Measurements from ENCODE around the gene NBAS. TPM values are rescaled to one million over a fixed set of nuclear protein-coding genes. Genes with fewer than 3 reads are reported as not detected.
A peak's percentile ranks its signal among the peaks of the same experiment; 100 is the strongest.

NBAS gene
- total and polyA plus RNA-seq, 9 of the 15 experiments (the other 6 are each of a cell fraction or from before 2014, with no cell fraction given): 15.3 to 94.4 (median 69.9) TPM

- Histone ChIP-seq H3K4me1 (replicated peaks in 1 of 2; ENCODE audit: control insufficient read depth in 2 of 2, insufficient read depth in 2 of 2, low read length in 2 of 2) (no peaks in the 10 kb centered on the region), H3K27ac (ENCODE audit: extremely low read depth, low read depth, low read length) (no peak overlapping the region), H3K27me3 (ENCODE audit: control insufficient read depth in 2 of 2, insufficient read depth in 2 of 2, low read length in 2 of 2) (no peaks in the 10 kb centered on the region), H4K20me1 (replicated peaks; ENCODE audit: control insufficient read depth, insufficient read depth, low read length) (0 out of 2 replicates have a peak, but pooled peaks cover 3% of the 10 kb centered on the region), H3K9ac (ENCODE audit: insufficient read depth in 1 of 2, low read depth in 2 of 2, low read length in 2 of 2) (0 out of 4 replicates have a peak overlapping the region, but pooled peaks of 1 of the 2 experiments have one; percentile 10), H3K36me3 (ENCODE audit: control insufficient read depth, insufficient read depth, low read length) (peaks cover 83% of the 10 kb centered on the region), H2AFZ (ENCODE audit: low read depth, low read length) (no peak overlapping the region), H3K9me3 (replicated peaks; ENCODE audit: control insufficient read depth, insufficient read depth, low read depth, low read length) (no peaks in the 10 kb centered on the region), H3K79me2 (ENCODE audit: control insufficient read depth, insufficient read depth, low read length) (no peaks in the 10 kb centered on the region), H3K9me1 (ENCODE audit: control insufficient read depth, insufficient read depth, low read length) (no peaks in the 10 kb centered on the region), H3K4me3 (no peak overlapping the region), H3K4me2 (ENCODE audit: insufficient read depth, low read length) (no peak overlapping the region)
- FAIRE-seq (no peak), ATAC-seq (no peak), DNase-seq (ENCODE audit: extremely low read depth in 1 of 4, low spot score in 3 of 4) (no peak)
- POLR2A ChIA-PET: no interaction called here
- intact Hi-C loops (cut with micrococcal nuclease) (no loop called here), in situ Hi-C loops (cut with MboI) (no loop called here)
- CTCF ChIA-PET (ENCODE audit: low intra/inter-chr PET ratio): no interaction called here
- TF ChIP-seq HEY1 (CRISPR knock-in tag; IDR thresholded peaks at IDR 0.05; ENCODE audit: borderline replicate concordance) (no peak), ARHGAP35 (IDR thresholded peaks at IDR 0.05; ENCODE audit: partially characterized antibody) (no peak), CBX1 (IDR thresholded peaks at IDR 0.05; ENCODE audit: low read depth) (no peak), TSC22D4 (tag; IDR thresholded peaks at IDR 0.05) (no peak), RBFOX2 (IDR thresholded peaks at IDR 0.05; ENCODE audit: low read depth, low read length) (no peak), TCF3 (CRISPR knock-in tag; IDR thresholded peaks at IDR 0.05) (no peak), NFATC3 (IDR thresholded peaks at IDR 0.05) (no peak), DACH1 (IDR thresholded peaks at IDR 0.05; ENCODE audit: partially characterized antibody) (no peak), CREM (IDR thresholded peaks at IDR 0.05; ENCODE audit: low read depth) (no peak), KAT2B (IDR thresholded peaks at IDR 0.05; ENCODE audit: low read depth, low read length) (no peak), DMBX1 (CRISPR knock-in tag; IDR thresholded peaks at IDR 0.05; ENCODE audit: borderline replicate concordance) (no peak), MTA3 (IDR thresholded peaks at IDR 0.05; ENCODE audit: borderline replicate concordance) (no peak), ZNF24 (IDR thresholded peaks at IDR 0.05) (no peak), FOXM1 (IDR thresholded peaks at IDR 0.05; ENCODE audit: low read depth) (no peak), FOXM1 (CRISPR knock-in tag; IDR thresholded peaks at IDR 0.05; ENCODE audit: low read depth) (no peak), CREBBP (IDR thresholded peaks at IDR 0.05; ENCODE audit: low read depth, low read length) (no peak), HDAC3 (IDR thresholded peaks at IDR 0.05; ENCODE audit: borderline replicate concordance, partially characterized antibody) (no peak), NR2C2 (CRISPR knock-in tag; IDR thresholded peaks at IDR 0.05) (no peak), NR2C2 (tag; IDR thresholded peaks at IDR 0.05) (no peak), MLX (CRISPR knock-in tag; conservative IDR thresholded peaks at IDR 0.05) (no peak), ZFP30 (CRISPR knock-in tag; IDR thresholded peaks at IDR 0.05; ENCODE audit: borderline replicate concordance) (no peak), ATF7 (IDR thresholded peaks at IDR 0.05) (no peak)
- WGBS (ENCODE audit: insufficient coverage, low coverage, missing lambda C conversion rate): 94% methylated on average over 22 of the region's 26 CpGs
- no TSS peak for BruUV-seq (replicated peaks)
These were observed 273.5 kb downstream of the NBAS start for GRCh38 chr2:15287447-15288184.

Measured in K562 (cell line).